GM19452 (cell line): Measurements from ENCODE around the gene IL36RN.
"Not testable (repeated sequence)": the region's sequence is repeated elsewhere in the genome, so short reads cannot be mapped to it uniquely, and the experiment has no call there.

Source experiments
- ATAC-seq: cut with Tn5 transposase; IDR thresholded peaks from one replicate; pipeline ENCODE4 v1.9.1; 2021; ENCODE audit not compliant: unreplicated experiment

The IL36RN gene

GRCh38 chr2:113096842-113097618, 38.0 kb downstream of the IL36RN start:
- not testable (repeated sequence) for ATAC-seq

GRCh38 chr2:113098041-113098440, 39.0 kb downstream of the IL36RN start:
- no peak for ATAC-seq

- no peak for ATAC-seq
Measured at GRCh38 chr2:113098532-113098931, 39.5 kb downstream of the IL36RN start.

- no peak for ATAC-seq
Measured at GRCh38 chr2:113102133-113102532, 43.1 kb downstream of the IL36RN start.

- no peak for ATAC-seq
Measured at GRCh38 chr2:113103277-113103676, 44.3 kb downstream of the IL36RN start.

GRCh38 chr2:113104054-113104611, 45.1 kb downstream of the IL36RN start:
- no peak for ATAC-seq

GRCh38 chr2:113105047-113105785, 46.2 kb downstream of the IL36RN start:
- ATAC-seq: no peak

- no peak for ATAC-seq
Measured at GRCh38 chr2:113111121-113111520, 52.1 kb downstream of the IL36RN start.

- no peak for ATAC-seq
Measured at GRCh38 chr2:113111823-113112287, 52.9 kb downstream of the IL36RN start.

- ATAC-seq: no peak
Measured at GRCh38 chr2:113112441-113112840, 53.4 kb downstream of the IL36RN start.

GRCh38 chr2:113112871-113113270, 53.9 kb downstream of the IL36RN start:
- ATAC-seq: no peak

GRCh38 chr2:113113807-113114206, 54.8 kb downstream of the IL36RN start:
- ATAC-seq: no peak
